DMS53 (cell line): ENCODE data around the gene SUGCT.
"Not testable (repeated sequence)": the region's sequence is repeated elsewhere in the genome, so short reads cannot be mapped to it uniquely, and the experiment has no call there.

Experiments used
- DNase-seq: peaks from one replicate; lab custom pipeline; 2025; lab: John Stamatoyannopoulos, UW

Gene SUGCT

GRCh38 chr7:40139891-40140290, 5.1 kb downstream of the SUGCT start:
- not testable (repeated sequence) for DNase-seq

GRCh38 chr7:40141916-40142315, 7.1 kb downstream of the SUGCT start:
- DNase-seq: not testable (repeated sequence)

- not testable (repeated sequence) for DNase-seq
Measured at GRCh38 chr7:40145596-40146130, 10.9 kb downstream of the SUGCT start.

- no peak for DNase-seq
Measured at GRCh38 chr7:40147371-40148246, 12.8 kb downstream of the SUGCT start.

GRCh38 chr7:40148247-40148580, 13.4 kb downstream of the SUGCT start:
- DNase-seq: not testable (repeated sequence)

GRCh38 chr7:40148671-40149070, 13.9 kb downstream of the SUGCT start:
- no peak for DNase-seq

- no peak for DNase-seq
Measured at GRCh38 chr7:40151504-40151903, 16.7 kb downstream of the SUGCT start.

- no peak for DNase-seq
Measured at GRCh38 chr7:40156988-40157387, 22.2 kb downstream of the SUGCT start.

GRCh38 chr7:40162516-40162915, 27.7 kb downstream of the SUGCT start:
- DNase-seq: no peak

- no peak for DNase-seq
Measured at GRCh38 chr7:40165216-40165615, 30.4 kb downstream of the SUGCT start.

- no peak for DNase-seq
Measured at GRCh38 chr7:40167291-40167690, 32.5 kb downstream of the SUGCT start.

GRCh38 chr7:40168266-40168665, 33.5 kb downstream of the SUGCT start:
- DNase-seq: not testable (repeated sequence)

GRCh38 chr7:40173121-40173520, 38.3 kb downstream of the SUGCT start:
- DNase-seq: not testable (repeated sequence)

GRCh38 chr7:40175256-40175655, 40.5 kb downstream of the SUGCT start:
- not testable (repeated sequence) for DNase-seq

- DNase-seq: no peak
Measured at GRCh38 chr7:40175725-40176510, 41.1 kb downstream of the SUGCT start.

- no peak for DNase-seq
Measured at GRCh38 chr7:40177071-40177470, 42.3 kb downstream of the SUGCT start.

GRCh38 chr7:40182452-40182851, 47.6 kb downstream of the SUGCT start:
- no peak for DNase-seq

GRCh38 chr7:40186586-40186985, 51.8 kb downstream of the SUGCT start:
- peak; percentile 8 for DNase-seq

- DNase-seq: no peak
Measured at GRCh38 chr7:40192036-40192435, 57.2 kb downstream of the SUGCT start.

GRCh38 chr7:40194745-40195144, 59.9 kb downstream of the SUGCT start:
- DNase-seq: no peak

GRCh38 chr7:40197527-40197926, 62.7 kb downstream of the SUGCT start:
- DNase-seq: no peak

GRCh38 chr7:40199076-40199802, 64.4 kb downstream of the SUGCT start:
- peak; percentile 32 for DNase-seq
